Gastrocnemius medialis (tissue), 4 donors: ENCODE results near the gene FTSJ1. TPM values are rescaled to one million over a fixed set of nuclear protein-coding genes. Genes with fewer than 3 reads are reported as not detected.

Experiments
- ATAC-seq, 2 donors: fragments of 150-250 bp; one replicate each; pipeline ENCODE4 v1.9.1; 2016
- DNase-seq, 2 donors: peaks; one replicate each; pipeline ENCODE4 v3.0.0-alpha.2; 2019
- H3K27ac ChIP-seq, 4 donors: fragments of 200-600 bp; sonication (generic); 1 replicate in 1 of 4; 2 replicates in 3 of 4; pipeline ENCODE4 v1.5.1; 2016 to 2018; ENCODE audit warnings: mild to moderate bottlenecking in 2 of 4, moderate library complexity in 1 of 4
- H3K27me3 ChIP-seq, 3 donors: fragments of 200-600 bp; sonication (generic) in 2 of 3; 1 replicate in 1 of 3; 2 replicates in 2 of 3; pipeline versions ENCODE4 v1.5.1 to v1.6.0; 2016 to 2019; ENCODE audit warnings: mild to moderate bottlenecking in 1 of 3, moderate library complexity in 1 of 3
- H3K36me3 ChIP-seq, 2 donors: fragments of 200-600 bp; sonication (generic) in 1 of 2; one replicate each; pipeline ENCODE4 v1.5.1; 2017 to 2018
- H3K4me1 ChIP-seq, 2 donors: fragments of 200-600 bp; sonication (generic) in 1 of 2; one replicate each; pipeline ENCODE4 v1.5.1; 2016 to 2017; ENCODE audit warnings: mild to moderate bottlenecking in 2 of 2
- H3K4me3 ChIP-seq, 4 donors: fragments of 200-600 bp; sonication (generic) in 3 of 4; 1 replicate in 1 of 4; 2 replicates in 3 of 4; pipeline ENCODE4 v1.5.1; 2016 to 2019; ENCODE audit warnings: mild to moderate bottlenecking in 2 of 4
- H3K9me3 ChIP-seq, 3 donors: fragments of 200-600 bp; sonication (generic) in 2 of 3; 1 replicate in 1 of 3; 2 replicates in 2 of 3; pipeline ENCODE4 v1.5.1; 2016 to 2019
- POLR2A ChIP-seq, 2 donors: fragments of 450-650 bp; IDR thresholded peaks; one replicate each; pipeline ENCODE4 v1.6.1; 2017; ENCODE audit warnings: antibody characterized with exemption in 2 of 2, mild to moderate bottlenecking in 2 of 2, moderate library complexity in 2 of 2
- in situ Hi-C, 4 donors: fragments of 200-750 bp; cut with MboI; loops; one replicate each; pipeline versions ENCODE4 v1.15.0 to v1.8.0; 2017; ENCODE audit warnings: low sequenced_read_pairs in 4 of 4
- intact Hi-C: fragments of 100-400 bp; cut with DNase I; formaldehyde crosslinking; loops from one replicate; pipeline ENCODE4 v1.15.1; 2023; ENCODE audit warnings: low total_unique reads
- total RNA-seq, 4 donors: library from RNA; depleted of rRNA; stranded (reverse); fragments of >200 nt; gene quantifications; one replicate each; pipeline versions ENCODE4 v1.1.0 to v1.2.3, GENCODE V29; 2016
- TF ChIP-seq, protein P1 (sequence below), 5 experiments: fragments of 450-650 bp in 3 of 5; fragments of 200-600 bp in 2 of 5; sonication (generic) in 2 of 5; IDR thresholded peaks in 4 of 5; conservative IDR thresholded peaks in 1 of 5; 1 replicate in 4 of 5; 2 replicates in 1 of 5; pipeline ENCODE4 v1.5.1; 2016 to 2019; ENCODE audit warnings: antibody characterized with exemption in 5 of 5, mild to moderate bottlenecking in 3 of 5, moderate library complexity in 3 of 5

FTSJ1 gene
- total RNA-seq, 4 donors from 2014 or later: 31.4 to 47.7 (median 38.2) TPM

DNA sequence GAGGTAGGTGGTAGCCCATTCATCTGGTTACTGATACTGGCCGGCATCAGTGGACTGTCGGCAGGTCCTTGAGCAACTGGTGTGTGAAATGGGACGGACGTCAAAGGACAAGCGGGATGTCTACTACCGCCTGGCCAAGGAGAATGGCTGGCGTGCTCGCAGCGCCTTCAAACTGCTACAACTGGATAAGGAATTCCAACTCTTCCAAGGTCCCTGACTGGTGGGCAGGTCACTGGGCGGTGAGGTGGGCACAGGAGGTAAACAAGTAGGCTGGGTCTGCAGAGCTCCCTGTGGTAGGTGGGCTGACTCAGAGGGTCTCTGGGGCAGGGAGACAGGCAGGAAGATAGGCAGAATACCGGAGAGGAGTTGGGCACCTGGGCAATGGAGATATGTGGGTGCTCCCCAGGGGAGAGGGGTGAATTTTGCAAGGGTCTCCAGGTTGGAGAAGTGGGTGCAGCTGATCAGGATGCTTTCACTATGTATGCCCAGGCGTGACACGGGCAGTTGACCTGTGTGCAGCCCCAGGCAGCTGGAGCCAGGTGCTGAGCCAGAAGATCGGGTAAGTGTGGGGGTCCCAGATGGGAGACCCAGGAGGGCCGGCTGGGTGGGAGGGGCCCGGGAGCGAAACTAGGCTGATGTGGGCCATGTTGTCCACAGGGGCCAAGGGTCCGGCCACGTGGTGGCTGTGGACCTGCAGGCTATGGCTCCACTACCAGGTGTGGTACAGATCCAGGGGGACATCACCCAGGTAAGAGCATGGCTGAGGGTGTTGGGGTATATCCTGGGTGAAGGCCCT, 2.2 kb downstream of the FTSJ1 start:
- no peaks in the 10 kb centered on the region for H3K27me3 ChIP-seq

DNA sequence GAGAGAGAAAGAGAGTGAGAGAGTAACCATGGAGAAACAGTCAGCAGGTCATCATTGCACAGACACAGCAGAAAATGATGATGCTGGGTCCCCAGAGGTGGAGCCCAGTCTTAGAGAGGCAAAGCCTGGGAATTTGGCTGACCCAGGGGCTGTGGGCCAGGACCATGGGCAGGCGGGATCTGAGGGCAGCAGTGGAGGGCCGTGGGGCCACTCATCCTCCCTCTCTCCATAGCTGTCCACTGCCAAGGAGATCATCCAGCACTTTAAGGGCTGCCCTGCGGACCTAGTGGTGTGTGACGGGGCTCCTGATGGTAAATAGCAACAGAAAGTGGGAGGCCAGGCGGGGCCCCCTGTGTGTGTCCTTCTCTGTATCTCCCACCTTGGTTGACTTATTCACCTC, 2.8 kb downstream of the FTSJ1 start:
- no peaks in the 10 kb centered on the region for H3K36me3 ChIP-seq
- in situ Hi-C loops: loop anchor here in 1 of 4 donors (25.0 kb wide), 1 partner anchor 392 kb away; no protein-coding TSS in a partner anchor

More for the DNA sequence above, 2.2 kb downstream of the FTSJ1 start:
- ATAC-seq: no peak
- intact Hi-C loops (loop anchor here (5.0 to 10.0 kb wide), 3 partner anchors 44 to 97 kb away; partner anchors contain the start of genes EBP, RBM3 and TBC1D25), in situ Hi-C loops (loop anchor here in 1 of 4 donors (25.0 kb wide), 1 partner anchor 391 kb away; no protein-coding TSS in a partner anchor)
- Histone ChIP-seq H3K36me3 (no peaks in the 10 kb centered on the region), H3K4me3 (no peak overlapping the region), H3K27ac (no peak overlapping the region), H3K9me3 (no peaks in the 10 kb centered on the region), H3K4me1 (no peaks in the 10 kb centered on the region)
- no peak for TF ChIP-seq POLR2A (IDR thresholded peaks at IDR 0.05)
- TF ChIP-seq, protein P1, sequence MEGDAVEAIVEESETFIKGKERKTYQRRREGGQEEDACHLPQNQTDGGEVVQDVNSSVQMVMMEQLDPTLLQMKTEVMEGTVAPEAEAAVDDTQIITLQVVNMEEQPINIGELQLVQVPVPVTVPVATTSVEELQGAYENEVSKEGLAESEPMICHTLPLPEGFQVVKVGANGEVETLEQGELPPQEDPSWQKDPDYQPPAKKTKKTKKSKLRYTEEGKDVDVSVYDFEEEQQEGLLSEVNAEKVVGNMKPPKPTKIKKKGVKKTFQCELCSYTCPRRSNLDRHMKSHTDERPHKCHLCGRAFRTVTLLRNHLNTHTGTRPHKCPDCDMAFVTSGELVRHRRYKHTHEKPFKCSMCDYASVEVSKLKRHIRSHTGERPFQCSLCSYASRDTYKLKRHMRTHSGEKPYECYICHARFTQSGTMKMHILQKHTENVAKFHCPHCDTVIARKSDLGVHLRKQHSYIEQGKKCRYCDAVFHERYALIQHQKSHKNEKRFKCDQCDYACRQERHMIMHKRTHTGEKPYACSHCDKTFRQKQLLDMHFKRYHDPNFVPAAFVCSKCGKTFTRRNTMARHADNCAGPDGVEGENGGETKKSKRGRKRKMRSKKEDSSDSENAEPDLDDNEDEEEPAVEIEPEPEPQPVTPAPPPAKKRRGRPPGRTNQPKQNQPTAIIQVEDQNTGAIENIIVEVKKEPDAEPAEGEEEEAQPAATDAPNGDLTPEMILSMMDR (IDR thresholded peaks at IDR 0.05 in 4 of 5, conservative IDR thresholded peaks at IDR 0.05 in 1 of 5): no peak
- no peak for DNase-seq

DNA sequence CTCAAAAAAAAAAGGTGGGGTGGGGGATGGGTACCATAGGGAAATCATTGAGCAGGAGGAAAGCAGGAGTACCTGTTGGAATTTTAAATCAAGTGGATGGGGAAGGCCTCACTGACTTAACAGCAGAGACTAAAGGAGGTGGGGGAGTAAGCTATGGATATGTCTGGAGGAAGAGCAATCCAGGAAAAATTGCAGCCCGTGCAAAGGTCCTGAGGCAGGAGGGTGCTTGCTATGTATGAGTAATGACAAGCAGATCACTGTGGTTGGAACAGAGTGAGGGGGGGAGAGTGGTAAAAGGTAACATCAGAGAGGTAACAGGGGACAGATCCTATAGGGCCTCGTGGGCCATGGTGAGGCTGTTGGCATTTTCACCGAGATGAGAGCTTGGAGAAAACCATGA, 4.1 kb downstream of the FTSJ1 start:
- Histone ChIP-seq H3K27me3 (no peaks in the 10 kb centered on the region), H3K36me3 (peaks cover 0 to 8% of the 10 kb centered on the region in 2 donors), H3K9me3 (no peaks in the 10 kb centered on the region), H3K4me1 (no peaks in the 10 kb centered on the region), H3K27ac (no peak overlapping the region), H3K4me3 (no peak overlapping the region)
- TF ChIP-seq POLR2A (IDR thresholded peaks at IDR 0.05): no peak
- TF ChIP-seq, protein P1 (IDR thresholded peaks at IDR 0.05 in 4 of 5, conservative IDR thresholded peaks at IDR 0.05 in 1 of 5): no peak
- no peak for ATAC-seq
- in situ Hi-C loops (loop anchor here in 1 of 4 donors (25.0 kb wide), 1 partner anchor 393 kb away; no protein-coding TSS in a partner anchor), intact Hi-C loops (no loop called here)
- DNase-seq: no peak

More for the DNA sequence above, 2.8 kb downstream of the FTSJ1 start:
- ATAC-seq: no peak
- TF ChIP-seq POLR2A (IDR thresholded peaks at IDR 0.05): no peak
- TF ChIP-seq, protein P1 (IDR thresholded peaks at IDR 0.05 in 4 of 5, conservative IDR thresholded peaks at IDR 0.05 in 1 of 5): no peak
- no peak overlapping the region for H3K4me3 ChIP-seq
- H3K27me3 ChIP-seq: no peaks in the 10 kb centered on the region
- no peaks in the 10 kb centered on the region for H3K4me1 ChIP-seq
- intact Hi-C loops: loop anchor here (5.0 to 10.0 kb wide), 3 partner anchors 43 to 96 kb away; partner anchors contain the start of genes EBP, RBM3 and TBC1D25
- H3K27ac ChIP-seq: no peak overlapping the region
- H3K9me3 ChIP-seq: no peaks in the 10 kb centered on the region
- DNase-seq: no peak

DNA sequence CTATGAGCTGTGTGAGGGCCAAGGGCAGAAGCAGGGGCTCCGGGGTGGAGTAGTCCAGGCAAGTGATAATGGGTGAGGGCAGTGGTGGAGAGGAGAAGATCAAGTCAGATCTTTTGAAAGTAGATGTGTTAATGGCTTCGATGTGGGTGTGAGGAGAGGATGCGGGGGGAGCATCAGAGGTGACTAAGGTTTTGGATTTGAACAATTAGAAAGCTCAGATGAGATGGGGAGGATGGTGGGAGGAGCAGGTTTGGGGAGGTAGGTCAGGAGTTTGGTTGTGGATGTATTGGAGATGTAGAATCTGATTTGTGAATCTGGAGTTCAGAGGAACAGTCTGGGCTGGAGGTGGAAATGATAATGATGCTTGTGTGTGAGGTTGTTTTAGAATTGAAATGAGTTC, 4.6 kb downstream of the FTSJ1 start:
- no peaks in the 10 kb centered on the region for H3K4me1 ChIP-seq
- TF ChIP-seq, protein P1 (IDR thresholded peaks at IDR 0.05 in 4 of 5, conservative IDR thresholded peaks at IDR 0.05 in 1 of 5): no peak
- TF ChIP-seq POLR2A (IDR thresholded peaks at IDR 0.05): no peak
- in situ Hi-C loops: loop anchor here in 1 of 4 donors (25.0 kb wide), 1 partner anchor 393 kb away; no protein-coding TSS in a partner anchor
- H3K27me3 ChIP-seq: no peaks in the 10 kb centered on the region
- H3K4me3 ChIP-seq: no peak overlapping the region
- H3K9me3 ChIP-seq: no peaks in the 10 kb centered on the region
- intact Hi-C loops: no loop called here
- no peak for DNase-seq
- H3K27ac ChIP-seq: no peak overlapping the region
- H3K36me3 ChIP-seq: peaks cover 0 to 8% of the 10 kb centered on the region in 2 donors
- no peak for ATAC-seq
